OCI-LY3 (cell line): ENCODE measurements around the gene ZNF365.

Experiments used
- EZH2phosphoT487 ChIP-seq: fragments of 200-600 bp; shearing (Covaris generic); IDR thresholded peaks from 2 replicates; pipeline ENCODE4 v1.6.1; 2018; ENCODE audit warnings: antibody characterized with exemption, mixed run types, low read depth
- TF ChIP-seq, protein P1 (sequence below): fragments of 200-600, 300-600 bp; sonication (generic); IDR thresholded peaks from 2 replicates; pipeline ENCODE4 v1.5.1; 2014; ENCODE audit warnings: antibody characterized with exemption, low read length, low read depth

GRCh38 chr10:62380016-62380415 lies 5.8 kb downstream of the ZNF365 start:
- TF ChIP-seq, protein P1, sequence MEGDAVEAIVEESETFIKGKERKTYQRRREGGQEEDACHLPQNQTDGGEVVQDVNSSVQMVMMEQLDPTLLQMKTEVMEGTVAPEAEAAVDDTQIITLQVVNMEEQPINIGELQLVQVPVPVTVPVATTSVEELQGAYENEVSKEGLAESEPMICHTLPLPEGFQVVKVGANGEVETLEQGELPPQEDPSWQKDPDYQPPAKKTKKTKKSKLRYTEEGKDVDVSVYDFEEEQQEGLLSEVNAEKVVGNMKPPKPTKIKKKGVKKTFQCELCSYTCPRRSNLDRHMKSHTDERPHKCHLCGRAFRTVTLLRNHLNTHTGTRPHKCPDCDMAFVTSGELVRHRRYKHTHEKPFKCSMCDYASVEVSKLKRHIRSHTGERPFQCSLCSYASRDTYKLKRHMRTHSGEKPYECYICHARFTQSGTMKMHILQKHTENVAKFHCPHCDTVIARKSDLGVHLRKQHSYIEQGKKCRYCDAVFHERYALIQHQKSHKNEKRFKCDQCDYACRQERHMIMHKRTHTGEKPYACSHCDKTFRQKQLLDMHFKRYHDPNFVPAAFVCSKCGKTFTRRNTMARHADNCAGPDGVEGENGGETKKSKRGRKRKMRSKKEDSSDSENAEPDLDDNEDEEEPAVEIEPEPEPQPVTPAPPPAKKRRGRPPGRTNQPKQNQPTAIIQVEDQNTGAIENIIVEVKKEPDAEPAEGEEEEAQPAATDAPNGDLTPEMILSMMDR = no peak
- no peak for TF ChIP-seq EZH2phosphoT487
